Tibial nerve (tissue), 4 donors: ENCODE results near the gene COL27A1.

ENCODE experiments used
- EP300 ChIP-seq, 2 donors: sonication (generic); formaldehyde crosslinking; IDR thresholded peaks; one replicate each; pipeline ENCODE4 v1.6.1; 2017; ENCODE audit warnings: antibody characterized with exemption in 2 of 2, mild to moderate bottlenecking in 1 of 2
- POLR2A ChIP-seq, 2 donors: fragments of 450-650 bp; IDR thresholded peaks; one replicate each; pipeline ENCODE4 v1.6.1; 2017; ENCODE audit warnings: antibody characterized with exemption in 2 of 2, mild to moderate bottlenecking in 2 of 2, moderate library complexity in 2 of 2
- TF ChIP-seq, protein P1 (sequence below), 5 experiments: fragments of 200-600 bp in 3 of 5; fragments of 450-650 bp in 2 of 5; sonication (generic) in 3 of 5; IDR thresholded peaks; one replicate each; pipeline ENCODE4 v1.5.1; 2016 to 2019; ENCODE audit warnings: antibody characterized with exemption in 5 of 5, mild to moderate bottlenecking in 3 of 5, moderate library complexity in 2 of 5

DNA sequence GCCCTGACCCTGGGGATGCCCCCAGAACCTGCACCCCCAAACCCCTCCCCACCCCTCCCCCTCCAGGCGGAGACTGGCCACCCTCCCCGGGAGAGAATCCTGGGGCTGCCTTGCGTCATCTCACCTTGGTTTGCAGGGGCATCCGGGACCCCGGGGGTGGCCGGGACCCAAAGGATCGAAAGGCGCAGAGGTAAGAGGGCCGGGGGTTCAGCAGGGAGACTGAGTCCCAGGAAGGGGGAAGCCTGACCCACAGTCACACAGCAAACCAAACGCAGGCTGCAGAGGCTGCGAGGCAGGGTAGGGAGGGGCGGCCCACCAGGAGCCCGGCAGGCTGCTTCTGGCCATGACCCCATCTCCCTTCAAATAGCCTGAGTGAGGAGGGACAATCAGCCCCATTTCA is 133.8 kb downstream of the COL27A1 start:
- TF ChIP-seq, protein P1, sequence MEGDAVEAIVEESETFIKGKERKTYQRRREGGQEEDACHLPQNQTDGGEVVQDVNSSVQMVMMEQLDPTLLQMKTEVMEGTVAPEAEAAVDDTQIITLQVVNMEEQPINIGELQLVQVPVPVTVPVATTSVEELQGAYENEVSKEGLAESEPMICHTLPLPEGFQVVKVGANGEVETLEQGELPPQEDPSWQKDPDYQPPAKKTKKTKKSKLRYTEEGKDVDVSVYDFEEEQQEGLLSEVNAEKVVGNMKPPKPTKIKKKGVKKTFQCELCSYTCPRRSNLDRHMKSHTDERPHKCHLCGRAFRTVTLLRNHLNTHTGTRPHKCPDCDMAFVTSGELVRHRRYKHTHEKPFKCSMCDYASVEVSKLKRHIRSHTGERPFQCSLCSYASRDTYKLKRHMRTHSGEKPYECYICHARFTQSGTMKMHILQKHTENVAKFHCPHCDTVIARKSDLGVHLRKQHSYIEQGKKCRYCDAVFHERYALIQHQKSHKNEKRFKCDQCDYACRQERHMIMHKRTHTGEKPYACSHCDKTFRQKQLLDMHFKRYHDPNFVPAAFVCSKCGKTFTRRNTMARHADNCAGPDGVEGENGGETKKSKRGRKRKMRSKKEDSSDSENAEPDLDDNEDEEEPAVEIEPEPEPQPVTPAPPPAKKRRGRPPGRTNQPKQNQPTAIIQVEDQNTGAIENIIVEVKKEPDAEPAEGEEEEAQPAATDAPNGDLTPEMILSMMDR (IDR thresholded peaks at IDR 0.05): no peak
- TF ChIP-seq POLR2A (IDR thresholded peaks at IDR 0.05): no peak
- no peak for TF ChIP-seq EP300 (IDR thresholded peaks at IDR 0.05)
